NCI-H187 treated with DMSO at 0.1 percent for 48 hours (cell line): ENCODE measurements around the gene TFAM.

ENCODE experiments used
- DNase-seq: peaks from one replicate; lab custom pipeline; 2025; lab: John Stamatoyannopoulos, UW

The TFAM gene

DNA sequence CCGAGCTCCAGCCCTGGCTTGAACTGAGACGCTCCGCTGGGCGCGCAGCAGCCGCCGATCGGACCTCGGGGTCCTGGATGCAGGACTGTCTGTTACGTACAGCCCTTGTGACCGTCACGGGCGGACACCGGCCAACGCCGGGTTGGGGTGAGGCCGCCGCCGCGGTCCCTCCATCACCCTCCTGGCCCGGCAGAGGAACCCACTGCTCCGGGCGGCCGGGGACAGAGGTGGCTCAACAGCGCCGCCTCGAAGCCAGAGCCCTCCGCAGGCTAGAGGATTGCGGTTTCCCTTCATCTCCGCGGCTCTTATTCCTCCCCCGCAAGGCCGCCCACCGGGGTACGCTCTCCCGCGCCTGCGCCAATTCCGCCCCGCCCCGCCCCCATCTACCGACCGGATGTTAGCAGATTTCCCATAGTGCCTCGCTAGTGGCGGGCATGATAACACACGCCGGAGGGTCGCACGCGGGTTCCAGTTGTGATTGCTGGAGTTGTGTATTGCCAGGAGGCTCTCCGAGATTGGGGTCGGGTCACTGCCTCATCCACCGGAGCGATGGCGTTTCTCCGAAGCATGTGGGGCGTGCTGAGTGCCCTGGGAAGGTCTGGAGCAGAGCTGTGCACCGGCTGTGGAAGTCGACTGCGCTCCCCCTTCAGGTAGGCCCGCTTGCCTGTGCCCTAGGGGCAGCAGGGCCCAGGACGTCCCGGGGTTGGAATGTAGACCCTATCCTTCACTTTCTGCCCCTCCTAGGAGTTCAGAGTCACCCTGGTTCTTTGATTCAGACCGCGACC lies at the start of gene TFAM:
Gene TFAM (plus strand): TSS at position 412 of the 785 bp plus-strand sequence. CDS start 138 bp downstream, at position 550.
- DNase-seq = peak; percentile 25

DNA sequence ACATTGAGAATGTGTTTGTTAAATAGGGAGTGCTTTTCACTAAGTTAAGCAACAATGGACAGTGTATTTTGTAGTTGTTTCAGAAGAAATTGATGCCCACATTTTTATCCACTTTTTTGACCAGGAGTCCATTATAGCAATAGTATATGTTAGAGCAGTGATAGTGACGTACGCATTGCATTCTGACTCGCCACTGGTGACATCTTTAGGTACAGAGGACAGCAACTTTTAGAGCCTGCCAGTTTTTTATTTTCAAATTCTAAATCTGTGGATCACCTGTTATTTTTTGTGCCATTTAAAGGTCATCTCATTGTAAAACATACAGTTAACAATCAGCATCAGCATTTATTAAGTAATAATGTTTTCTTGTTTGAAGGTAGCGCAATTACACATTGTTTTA lies 49.0 kb upstream of the TFAM start:
- DNase-seq = no peak

DNA sequence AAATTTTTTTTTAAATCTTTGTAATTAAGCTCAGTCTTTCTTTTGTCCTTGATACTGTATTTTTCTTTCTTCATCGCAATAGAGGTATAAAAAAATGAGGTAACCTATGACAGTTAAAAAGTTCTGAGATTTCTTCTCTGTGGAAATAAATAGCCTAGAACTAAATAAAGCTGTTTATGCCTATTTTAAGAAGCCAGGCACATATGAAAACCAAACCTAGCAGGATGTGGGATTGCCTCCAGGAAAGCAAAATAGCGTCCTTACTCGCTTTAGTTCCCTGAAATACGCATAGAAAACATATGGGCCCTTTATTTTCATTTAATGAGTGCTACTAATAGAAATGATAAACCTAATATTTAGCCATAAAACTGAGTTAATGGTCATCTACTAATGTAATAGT lies 43.8 kb upstream of the TFAM start:
- DNase-seq = no peak

DNA sequence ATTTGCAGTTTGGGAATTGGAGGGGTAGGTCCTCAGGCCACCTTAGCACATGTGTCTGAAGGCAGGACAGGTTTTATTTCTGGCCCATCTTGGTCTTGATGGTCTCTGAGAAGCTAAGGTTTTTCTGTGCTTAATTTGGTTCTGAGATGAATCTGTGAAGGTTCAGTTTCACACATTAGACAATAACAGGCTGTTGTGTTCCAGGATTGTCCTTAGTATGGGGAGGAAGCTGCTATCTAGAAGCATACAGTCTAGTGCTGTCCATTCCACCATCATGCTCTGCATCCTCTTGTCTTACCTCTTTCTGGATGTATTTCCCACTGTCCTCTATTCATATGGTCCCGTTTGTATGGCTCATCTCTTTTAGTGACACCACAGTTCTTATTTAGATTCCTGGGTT lies 43.3 kb upstream of the TFAM start:
- no peak for DNase-seq

DNA sequence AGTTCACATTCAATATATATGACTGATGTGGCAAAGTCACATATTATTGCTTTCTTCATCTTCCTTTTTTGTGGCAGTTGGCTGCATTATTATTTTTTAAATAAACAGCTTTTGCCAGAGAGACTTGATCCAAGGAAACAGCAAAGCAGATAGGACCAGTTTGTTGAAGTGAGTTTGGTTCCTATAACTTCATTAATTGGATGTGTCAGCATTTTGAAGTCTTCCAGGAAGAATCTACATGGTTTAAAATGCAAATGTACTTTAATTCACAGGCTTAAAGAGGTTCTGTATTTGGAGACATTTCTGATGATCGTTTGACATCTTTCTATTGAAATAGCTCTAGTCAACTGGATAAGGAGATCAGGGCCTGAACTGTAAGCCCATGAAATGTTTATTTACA lies 37.2 kb upstream of the TFAM start:
- DNase-seq = no peak

DNA sequence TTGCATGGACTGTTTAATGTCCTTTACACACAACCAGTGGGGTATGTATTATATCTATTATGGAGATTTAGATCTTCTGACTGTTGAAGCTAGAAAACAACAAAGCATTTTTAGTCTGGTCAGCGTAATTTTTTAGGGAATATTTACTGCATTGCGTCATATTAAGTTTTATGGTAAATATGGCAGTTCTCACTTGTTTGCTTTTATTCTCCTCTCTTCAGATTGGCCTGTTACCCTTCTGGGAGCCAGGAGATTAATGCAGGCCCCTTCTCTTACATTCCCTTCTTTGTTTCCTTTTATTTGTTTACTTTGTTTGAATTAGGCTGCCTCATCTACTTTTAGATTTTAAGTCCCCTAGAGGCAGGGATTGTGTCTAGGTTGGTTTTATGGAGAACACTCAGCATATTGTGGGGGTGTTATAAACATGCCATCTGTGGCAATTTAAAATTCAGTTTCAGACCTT lies 36.6 kb upstream of the TFAM start:
- no peak for DNase-seq

DNA sequence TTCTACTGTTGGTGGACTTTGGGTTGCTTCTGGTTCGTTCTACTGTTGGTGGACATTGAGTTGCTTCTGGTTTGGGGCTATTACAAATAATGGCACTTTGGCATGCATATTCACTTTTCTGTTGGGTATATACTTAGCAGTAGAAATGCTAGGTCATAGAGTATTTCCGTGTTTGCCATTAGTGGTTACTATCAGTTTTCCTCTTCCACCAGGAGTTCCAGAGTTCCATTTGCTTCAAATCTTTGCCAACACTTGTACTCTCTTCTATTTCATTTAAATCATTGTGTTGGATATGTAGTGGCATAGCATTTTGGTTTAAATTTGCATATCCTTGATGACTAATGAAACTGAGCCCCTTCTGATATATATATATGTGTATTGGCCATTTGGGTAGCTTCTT lies 35.2 kb upstream of the TFAM start:
- DNase-seq = no peak

DNA sequence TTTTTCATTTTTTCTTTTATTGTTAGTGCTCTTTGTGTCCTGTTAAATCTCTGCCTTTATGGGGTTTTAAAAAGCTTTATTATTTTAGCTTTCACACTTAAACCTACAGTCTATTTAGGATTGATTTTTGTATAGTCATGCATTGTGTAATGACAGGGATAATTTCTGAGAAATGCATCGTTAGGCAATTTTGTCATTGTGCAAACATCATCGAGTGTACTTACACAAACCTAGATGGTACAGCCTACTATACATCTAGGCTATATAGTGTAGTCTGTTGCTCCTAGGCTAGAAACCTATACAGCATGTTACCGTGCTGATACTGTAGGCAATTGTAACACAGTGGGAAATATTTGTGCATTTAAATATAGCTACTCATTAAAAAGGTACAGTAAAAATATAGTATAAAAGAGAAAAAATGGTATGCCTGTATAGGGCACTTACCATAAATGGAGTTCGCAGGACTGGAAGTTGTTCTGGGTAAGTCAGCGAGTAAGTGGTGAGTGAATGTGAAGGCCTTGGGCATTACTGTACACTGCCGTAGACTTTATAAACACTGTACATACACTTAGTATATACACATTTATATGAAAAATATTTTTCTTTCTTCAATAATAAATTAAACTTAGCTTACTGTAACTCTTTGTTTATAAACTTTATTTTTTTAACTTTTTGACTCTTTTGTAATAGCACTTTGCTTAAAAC lies 34.4 kb upstream of the TFAM start:
- DNase-seq = no peak

DNA sequence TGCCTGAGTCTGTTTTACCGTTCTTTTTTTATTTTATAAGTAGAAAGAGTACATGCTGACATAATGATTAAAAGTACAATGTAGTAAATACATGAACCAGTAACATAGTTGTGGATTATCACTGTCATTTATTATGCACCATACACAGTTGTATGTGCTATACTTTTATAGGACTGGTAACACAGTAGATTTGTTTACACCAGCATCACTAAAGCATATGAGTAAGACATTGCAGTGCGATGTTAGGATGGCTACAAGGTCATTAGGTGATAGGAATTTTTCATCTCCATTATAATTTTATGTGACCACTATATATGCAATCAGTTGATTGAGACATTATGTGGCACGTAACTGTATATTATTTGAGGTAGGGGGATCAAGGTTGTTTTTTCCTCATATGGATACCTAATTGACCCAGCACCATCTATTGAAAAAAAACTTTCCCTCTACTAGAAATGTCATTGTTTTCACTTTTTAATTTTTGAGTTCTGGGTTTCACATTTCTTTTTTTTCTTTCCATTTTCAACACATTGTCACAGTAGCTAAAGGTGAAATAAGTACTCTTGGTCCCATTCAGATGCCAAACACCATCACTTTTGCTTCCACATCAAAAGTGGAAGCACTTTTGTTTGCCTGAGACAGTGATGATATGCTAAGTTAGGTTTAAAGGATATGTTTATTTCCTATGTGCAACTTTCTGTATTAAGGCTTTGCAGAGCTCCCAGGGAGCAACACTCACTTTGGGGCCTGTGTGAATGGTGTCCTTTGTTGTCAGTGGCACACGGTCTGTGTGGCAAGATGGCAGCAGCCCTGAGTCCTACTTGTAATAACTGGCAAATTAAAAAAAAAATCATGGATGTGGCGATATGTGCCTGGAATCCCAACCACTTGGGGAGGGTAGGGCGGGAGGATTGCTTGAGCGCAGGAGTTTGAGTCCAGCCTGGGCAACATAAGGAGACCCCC lies 33.3 kb upstream of the TFAM start:
- no peak for DNase-seq

DNA sequence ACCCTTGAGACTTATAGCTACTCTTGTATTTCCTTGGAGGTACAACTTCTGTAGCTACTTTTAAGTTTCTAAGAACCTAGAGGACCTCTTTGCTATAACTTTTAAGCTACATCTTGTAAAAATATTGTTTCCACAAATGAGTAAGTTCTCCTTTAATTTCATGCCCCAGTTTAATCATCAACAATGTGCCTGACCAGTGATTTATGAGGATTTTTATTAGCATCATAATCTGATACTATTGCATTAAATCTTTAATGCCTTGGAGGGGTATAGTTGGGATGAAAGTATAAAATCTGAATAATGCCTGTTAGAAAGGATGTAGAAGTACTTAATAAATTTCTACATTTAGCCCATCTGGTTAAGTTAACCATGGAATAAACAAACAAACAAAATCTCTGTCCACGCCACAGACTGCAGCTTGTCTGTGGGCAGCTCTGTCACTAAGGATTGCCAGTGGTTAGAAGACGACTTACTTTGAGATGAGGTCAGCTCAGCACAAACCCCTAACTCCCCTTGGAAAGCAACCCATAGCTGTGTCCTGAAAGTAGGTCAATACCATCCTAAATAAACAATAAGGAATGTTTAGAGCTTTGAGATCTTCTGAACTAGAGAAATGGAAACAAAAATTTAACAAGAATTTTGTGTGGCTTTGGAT lies 32.1 kb upstream of the TFAM start:
- DNase-seq = no peak

DNA sequence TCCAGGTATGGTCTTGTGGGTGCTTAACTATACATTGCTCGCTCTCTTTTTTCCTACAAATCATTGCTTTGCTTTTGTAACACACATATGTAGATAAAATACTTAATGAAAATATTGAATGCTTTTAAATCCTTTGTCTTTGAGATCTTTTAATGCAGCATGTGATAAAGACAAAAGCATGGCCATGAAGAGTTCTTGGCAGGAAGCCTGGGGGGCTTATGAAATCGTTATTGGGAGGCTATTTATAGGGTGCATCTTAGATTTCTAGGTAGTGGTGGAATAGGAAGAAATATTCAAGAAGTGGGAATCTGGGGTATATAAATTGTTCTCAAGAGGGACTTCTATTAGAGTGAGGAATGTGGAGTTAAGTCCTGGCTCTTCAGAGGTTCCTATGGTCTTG lies 28.5 kb upstream of the TFAM start:
- no peak for DNase-seq

DNA sequence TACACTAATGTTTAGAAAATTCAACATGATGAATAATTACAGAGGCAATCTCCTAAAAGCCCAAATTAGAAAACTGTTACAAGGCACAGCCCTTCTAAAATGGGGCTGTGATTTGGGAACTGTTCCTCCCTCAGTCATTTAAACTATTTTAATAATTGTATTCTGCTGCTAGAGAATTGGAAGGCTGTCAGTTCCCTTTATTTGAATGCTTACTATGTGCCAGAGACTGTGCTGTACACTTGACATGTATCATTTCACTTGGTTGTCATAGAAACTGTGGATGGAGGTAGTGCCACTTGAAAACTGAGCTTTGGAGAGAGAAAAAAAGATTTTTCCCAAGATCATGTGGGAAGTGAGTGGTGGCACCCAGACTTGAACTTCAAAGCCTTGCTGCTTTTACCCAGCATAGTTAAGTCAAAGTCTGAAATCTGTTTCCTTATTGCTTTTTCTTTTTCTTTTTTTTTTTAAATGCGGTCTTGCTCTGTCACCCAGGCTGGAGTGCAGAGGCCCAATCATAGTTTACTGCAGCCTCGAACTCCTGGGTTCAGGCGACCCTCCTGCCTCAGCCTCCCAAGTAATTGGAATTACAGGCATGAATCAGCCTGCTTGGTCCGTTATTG lies 26.8 kb upstream of the TFAM start:
- no peak for DNase-seq

DNA sequence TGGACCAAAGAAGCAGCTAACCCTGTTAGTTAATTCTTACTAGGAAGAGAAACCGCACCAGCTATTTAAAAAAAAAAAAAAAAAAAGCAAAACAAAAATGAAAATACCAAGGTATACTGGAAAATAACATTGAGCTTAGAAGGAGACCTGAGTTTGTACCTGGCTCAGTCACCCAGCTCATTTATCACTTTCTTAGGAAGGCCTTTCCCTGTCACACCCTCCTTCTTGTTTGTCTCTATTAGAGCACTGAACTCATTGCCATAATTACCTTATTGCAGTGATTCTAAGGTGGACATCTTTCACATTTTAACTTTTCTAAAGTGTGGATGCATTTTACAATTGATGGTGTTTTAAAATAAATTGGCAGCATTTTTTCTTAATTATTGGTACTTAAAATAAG lies 26.3 kb upstream of the TFAM start:
- no peak for DNase-seq

DNA sequence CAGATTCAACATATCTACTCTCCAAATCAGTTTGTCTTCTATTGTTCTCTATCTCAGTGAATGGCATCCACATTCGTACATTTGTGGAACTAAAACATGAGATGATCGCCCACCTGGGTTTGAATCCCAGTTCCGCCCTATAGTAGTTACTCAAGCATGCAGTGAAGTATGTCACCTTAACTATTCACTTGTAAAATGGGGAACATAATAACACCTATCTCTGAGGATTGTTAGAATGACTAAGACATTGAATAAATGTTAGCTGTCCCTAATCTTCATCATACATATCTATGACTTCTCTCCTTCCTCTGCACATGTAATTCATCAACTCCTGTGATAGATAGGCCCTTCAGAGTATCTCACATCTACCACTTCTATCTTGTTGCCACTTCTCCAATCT lies 25.7 kb upstream of the TFAM start:
- DNase-seq = no peak

DNA sequence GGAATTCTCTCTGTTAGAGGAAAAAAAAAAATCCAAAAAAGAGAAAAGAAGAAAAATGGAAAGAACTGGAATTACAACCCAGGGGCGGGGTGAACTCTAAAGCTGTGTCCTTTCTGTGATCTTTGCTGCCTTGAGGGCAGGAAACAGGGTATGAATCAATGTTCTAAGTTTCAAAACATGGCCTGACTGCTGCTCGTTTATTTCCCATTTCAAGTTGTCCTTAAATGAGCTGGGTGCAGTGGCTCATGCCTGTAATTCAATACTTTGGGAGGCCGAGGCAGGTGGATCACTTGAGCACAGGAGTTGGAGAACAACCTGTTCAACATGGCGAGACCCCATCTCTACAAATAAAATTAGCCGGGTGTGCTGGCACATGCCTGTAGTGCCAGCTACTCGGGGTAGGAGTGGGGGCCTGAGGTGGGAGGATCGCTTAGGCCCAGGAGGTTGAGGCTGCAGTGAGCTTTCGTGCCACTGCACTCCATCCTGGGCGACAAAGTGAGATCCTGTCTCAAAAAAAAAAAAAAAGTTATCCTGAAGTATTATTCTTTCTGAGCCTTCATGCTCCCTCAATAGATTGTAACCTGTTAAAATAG lies 24.7 kb upstream of the TFAM start:
- DNase-seq = no peak

DNA sequence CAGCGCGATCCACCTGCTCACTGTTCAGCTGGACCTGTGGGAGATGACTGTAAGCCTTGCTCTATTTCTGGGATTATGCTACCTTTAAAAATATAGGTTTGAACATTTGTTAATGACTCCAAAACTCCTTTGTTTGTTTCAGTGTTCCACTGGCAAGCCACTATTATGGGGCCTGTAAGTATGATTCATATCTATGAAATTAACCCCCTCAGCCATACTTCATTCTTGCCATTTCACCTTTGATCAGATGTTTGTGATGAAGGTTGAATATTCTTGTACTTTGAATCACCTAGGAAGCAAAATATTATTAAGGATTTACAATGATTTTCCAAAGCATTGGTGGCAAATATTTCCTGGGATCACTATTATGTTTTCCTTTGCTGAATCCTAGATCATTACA lies 23.9 kb upstream of the TFAM start:
- no peak for DNase-seq

DNA sequence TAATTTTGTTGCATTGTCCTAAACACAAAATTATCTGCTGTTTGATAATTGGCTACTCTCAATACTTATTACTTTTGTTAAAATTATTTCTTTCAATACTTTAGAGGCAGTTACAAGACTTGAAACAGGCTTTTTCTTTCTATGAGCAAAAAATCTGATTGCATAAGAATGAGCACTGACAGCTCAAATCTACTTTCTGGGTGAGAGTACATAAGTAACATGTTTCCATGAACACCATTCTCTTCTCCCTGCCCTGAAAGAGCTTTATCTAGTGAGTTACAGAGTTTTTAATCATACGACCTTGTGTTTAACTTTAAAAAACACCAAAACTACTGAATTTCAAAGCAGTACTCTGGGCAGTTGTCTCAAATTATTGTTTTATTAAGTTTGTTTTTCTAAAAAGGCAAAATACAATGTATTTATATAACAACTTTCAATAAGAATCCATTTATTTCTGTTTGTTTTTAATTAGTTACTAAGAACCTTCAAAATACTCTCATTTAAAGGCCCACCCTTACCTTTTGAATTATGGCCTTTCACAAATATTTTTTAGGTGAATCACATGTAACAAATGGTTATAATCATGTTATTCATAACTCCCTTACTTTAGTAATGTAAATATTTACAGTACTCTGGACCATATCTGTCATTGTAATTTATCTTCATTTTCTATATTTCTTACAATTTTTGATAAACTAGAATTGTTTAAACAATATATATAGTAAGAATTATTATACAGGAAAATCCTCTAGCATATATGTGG lies 23.0 kb upstream of the TFAM start:
- no peak for DNase-seq

DNA sequence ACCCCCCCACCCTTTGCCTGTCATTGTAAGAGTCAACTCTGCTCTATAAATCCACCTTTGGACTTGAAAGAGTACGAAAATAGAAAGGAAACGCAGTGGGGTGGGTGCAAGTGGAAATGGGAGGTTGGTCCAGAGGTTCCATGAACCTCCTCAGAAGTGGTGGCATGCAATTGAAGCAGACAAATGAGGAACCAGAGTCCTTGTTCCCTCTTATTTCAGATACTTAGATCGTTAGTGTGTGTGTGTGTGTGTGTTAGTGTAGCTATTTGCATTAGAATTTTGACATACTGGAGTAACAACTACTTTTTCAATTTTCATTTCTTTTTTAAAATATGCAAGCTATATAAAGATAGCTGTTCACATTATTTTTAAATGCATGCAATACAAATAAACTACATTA lies 18.1 kb upstream of the TFAM start:
- no peak for DNase-seq

DNA sequence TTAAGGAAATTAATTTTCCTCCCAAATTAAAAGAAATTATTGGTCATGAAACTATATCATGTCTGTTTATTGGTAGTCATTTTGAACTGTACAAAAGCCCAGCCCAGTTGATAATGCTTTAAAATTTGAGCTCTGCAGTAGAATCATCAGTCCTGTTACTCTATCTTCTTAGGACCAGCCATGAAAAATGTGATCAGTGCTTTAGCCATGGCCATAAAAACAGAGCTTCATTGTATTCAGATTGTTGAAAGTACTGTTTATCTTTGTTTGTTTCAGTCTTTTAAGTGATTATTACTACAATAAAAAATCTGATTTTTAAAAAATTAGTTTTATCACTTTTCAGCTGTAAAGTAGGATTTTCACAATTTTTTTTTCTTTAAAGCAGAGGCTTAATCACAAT lies 13.7 kb upstream of the TFAM start:
- no peak for DNase-seq
